ENCODE data around the gene PLIN4.

DNA sequence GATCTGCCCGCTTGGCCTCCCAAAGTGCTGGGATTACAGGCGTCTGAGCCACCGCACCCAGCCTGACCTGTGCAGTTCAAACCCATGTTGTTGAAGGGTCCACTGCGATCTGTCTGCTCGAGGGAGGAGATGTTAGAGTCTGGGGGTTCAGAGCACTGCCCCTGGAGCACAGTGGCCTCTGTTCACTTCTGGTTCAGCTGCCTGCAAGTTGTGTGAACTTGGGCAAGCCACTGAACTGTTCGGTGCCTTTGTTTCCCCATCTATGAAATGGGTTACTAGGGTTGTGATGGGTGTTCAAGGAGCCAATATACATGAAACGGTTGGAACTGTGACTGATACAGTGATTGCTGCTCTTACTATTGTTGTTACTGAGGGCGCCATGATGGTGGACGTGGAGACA, 15.0 kb upstream of the PLIN4 start:
- no peak for TF ChIP-seq POLR2AphosphoS5 (IDR thresholded peaks at IDR 0.05; ENCODE audit: low read depth)
- TF ChIP-seq, protein P1, sequence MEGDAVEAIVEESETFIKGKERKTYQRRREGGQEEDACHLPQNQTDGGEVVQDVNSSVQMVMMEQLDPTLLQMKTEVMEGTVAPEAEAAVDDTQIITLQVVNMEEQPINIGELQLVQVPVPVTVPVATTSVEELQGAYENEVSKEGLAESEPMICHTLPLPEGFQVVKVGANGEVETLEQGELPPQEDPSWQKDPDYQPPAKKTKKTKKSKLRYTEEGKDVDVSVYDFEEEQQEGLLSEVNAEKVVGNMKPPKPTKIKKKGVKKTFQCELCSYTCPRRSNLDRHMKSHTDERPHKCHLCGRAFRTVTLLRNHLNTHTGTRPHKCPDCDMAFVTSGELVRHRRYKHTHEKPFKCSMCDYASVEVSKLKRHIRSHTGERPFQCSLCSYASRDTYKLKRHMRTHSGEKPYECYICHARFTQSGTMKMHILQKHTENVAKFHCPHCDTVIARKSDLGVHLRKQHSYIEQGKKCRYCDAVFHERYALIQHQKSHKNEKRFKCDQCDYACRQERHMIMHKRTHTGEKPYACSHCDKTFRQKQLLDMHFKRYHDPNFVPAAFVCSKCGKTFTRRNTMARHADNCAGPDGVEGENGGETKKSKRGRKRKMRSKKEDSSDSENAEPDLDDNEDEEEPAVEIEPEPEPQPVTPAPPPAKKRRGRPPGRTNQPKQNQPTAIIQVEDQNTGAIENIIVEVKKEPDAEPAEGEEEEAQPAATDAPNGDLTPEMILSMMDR (IDR thresholded peaks at IDR 0.05; ENCODE audit: insufficient read depth, low read length) = no peak
